DND-41 (cell line): ENCODE measurements around the gene PTPRG.

Experiments used
- ATAC-seq: fragments of 200-7000 bp; cut with Tn5 transposase; 3 replicates; pipeline ENCODE4 v1.9.1; 2021; ENCODE audit warnings: low read depth; ENCODE audit not compliant: insufficient read depth
- DNase-seq: peaks from one replicate; pipeline ENCODE4 v3.0.0-alpha.2; 2020
- H2AFZ ChIP-seq: 2 replicates; pipeline ENCODE4 v1.6.0; 2012; ENCODE audit warnings: low read depth, low read length
- H3K27ac ChIP-seq: 2 replicates; pipeline ENCODE4 v1.5.1; 2012; ENCODE audit warnings: low read length, inconsistent platforms
- H3K27me3 ChIP-seq: fragments of 200-600 bp; sonication (generic); 2 replicates; pipeline ENCODE4 v1.6.0; 2012; ENCODE audit warnings: low read length, mild to moderate bottlenecking, inconsistent platforms; ENCODE audit not compliant: insufficient read depth, poor library complexity
- H3K36me3 ChIP-seq: 2 replicates; pipeline ENCODE4 v1.5.1; 2012; ENCODE audit warnings: low read length, inconsistent platforms; ENCODE audit not compliant: insufficient read depth
- H3K4me1 ChIP-seq: 2 replicates; pipeline ENCODE4 v1.5.1; 2012; ENCODE audit warnings: mild to moderate bottlenecking, low read length; ENCODE audit not compliant: insufficient read depth
- H3K4me2 ChIP-seq: 2 replicates; pipeline ENCODE4 v1.6.0; 2012; ENCODE audit warnings: mild to moderate bottlenecking, moderate library complexity, low read length, inconsistent platforms; ENCODE audit not compliant: insufficient read depth
- H3K4me3 ChIP-seq, 2 experiments: fragments of 200-600 bp in 1 of 2; shearing (Covaris generic) in 1 of 2; 2 replicates each; pipeline ENCODE4 v1.5.1; 2012 to 2016; ENCODE audit warnings: inconsistent platforms in 2 of 2, low read length in 2 of 2, mild to moderate bottlenecking in 2 of 2, low read depth in 1 of 2, moderate library complexity in 1 of 2
- H3K79me2 ChIP-seq: 2 replicates; pipeline ENCODE4 v1.6.0; 2012; ENCODE audit warnings: low read length, inconsistent platforms; ENCODE audit not compliant: insufficient read depth
- H3K9ac ChIP-seq: 2 replicates; pipeline ENCODE4 v1.6.0; 2012; ENCODE audit warnings: low read depth, mild to moderate bottlenecking, inconsistent platforms, low read length, moderate library complexity
- H3K9me3 ChIP-seq: 2 replicates; pipeline ENCODE4 v1.5.1; 2012; ENCODE audit warnings: low read length, moderate library complexity, mild to moderate bottlenecking, inconsistent platforms; ENCODE audit not compliant: insufficient read depth, severe bottlenecking
- H4K20me1 ChIP-seq: 2 replicates; pipeline ENCODE4 v1.6.0; 2012; ENCODE audit warnings: low read length; ENCODE audit not compliant: insufficient read depth
- CTCF ChIP-seq: IDR thresholded peaks from 2 replicates; pipeline ENCODE4 v1.5.1; 2012; ENCODE audit warnings: borderline replicate concordance, low read length, moderate library complexity, mild to moderate bottlenecking; ENCODE audit not compliant: poor library complexity, severe bottlenecking; ENCODE audit errors: extremely low read depth
- EZH2 ChIP-seq: IDR thresholded peaks from 3 replicates; pipeline ENCODE4 v1.6.1; 2012; ENCODE audit warnings: borderline replicate concordance, low read depth, mild to moderate bottlenecking, moderate library complexity, low read length, inconsistent platforms; ENCODE audit not compliant: severe bottlenecking

Gene PTPRG

DNA sequence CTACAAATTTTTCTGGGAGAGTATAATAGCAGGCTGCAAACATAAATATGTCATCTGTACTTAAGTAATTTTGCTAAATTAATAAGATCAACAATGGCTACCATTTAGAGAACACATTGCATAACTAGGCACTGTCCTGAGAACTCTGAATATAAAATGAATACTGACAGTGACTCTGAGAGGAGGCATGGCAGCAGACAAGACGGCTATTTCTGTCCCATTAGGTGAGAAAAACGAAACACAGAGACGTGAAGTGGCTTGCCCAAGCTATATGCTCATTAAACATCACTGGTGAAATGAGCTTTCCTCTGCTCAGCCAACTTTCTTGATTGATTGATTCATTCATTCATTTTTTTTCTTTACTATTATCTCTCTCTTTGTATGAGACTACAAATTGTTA, 384.3 kb downstream of the PTPRG start:
- no peaks in the 10 kb centered on the region for H3K79me2 ChIP-seq

GRCh38 chr3:61946570-61947324, 385.4 kb downstream of the PTPRG start:
- no peaks in the 10 kb centered on the region for H4K20me1 ChIP-seq
- TF ChIP-seq EZH2 (no peak), CTCF (no peak)
- H3K4me1 ChIP-seq, result peaks cover 14% of the 10 kb centered on the region
- no peak overlapping the region for H3K27ac ChIP-seq
- no peaks in the 10 kb centered on the region for H3K36me3 ChIP-seq
- H2AFZ ChIP-seq, result no peak overlapping the region
- DNase-seq (no peak), ATAC-seq (no peak)
- no peaks in the 10 kb centered on the region for H3K79me2 ChIP-seq
- H3K27me3 ChIP-seq, result no peaks in the 10 kb centered on the region
- no peak overlapping the region for H3K9ac ChIP-seq
- H3K4me2 ChIP-seq, result no peak overlapping the region
- no peaks in the 10 kb centered on the region for H3K9me3 ChIP-seq
- H3K4me3 ChIP-seq, result no peak overlapping the region

More for the DNA sequence above, 384.3 kb downstream of the PTPRG start:
- Histone ChIP-seq H3K9ac (no peak overlapping the region), H4K20me1 (no peaks in the 10 kb centered on the region), H3K9me3 (no peaks in the 10 kb centered on the region), H3K36me3 (no peaks in the 10 kb centered on the region), H3K4me2 (no peak overlapping the region), H3K4me3 (no peak overlapping the region), H3K4me1 (peaks cover 14% of the 10 kb centered on the region), H3K27ac (no peak overlapping the region), H2AFZ (no peak overlapping the region), H3K27me3 (no peaks in the 10 kb centered on the region)
- DNase-seq, result no peak
- TF ChIP-seq EZH2 (no peak), CTCF (no peak)
- no peak for ATAC-seq

- Histone ChIP-seq H3K4me3 (no peak overlapping the region), H3K9me3 (no peaks in the 10 kb centered on the region), H3K9ac (no peak overlapping the region), H3K27ac (no peak overlapping the region), H3K36me3 (no peaks in the 10 kb centered on the region), H4K20me1 (no peaks in the 10 kb centered on the region), H3K79me2 (no peaks in the 10 kb centered on the region), H3K4me2 (no peak overlapping the region), H2AFZ (no peak overlapping the region), H3K27me3 (no peaks in the 10 kb centered on the region), H3K4me1 (peaks cover 14% of the 10 kb centered on the region)
- DNase-seq (no peak), ATAC-seq (no peak)
- no peak for TF ChIP-seq CTCF
- no peak for TF ChIP-seq EZH2
These were observed 386.1 kb downstream of the PTPRG start for GRCh38 chr3:61947456-61947855.
